GM23248 (cell line): ENCODE measurements around the gene ADAMTS15.

Experiments used
- EZH2 ChIP-seq: fragments of 200-600 bp; sonication (generic); IDR thresholded peaks from 2 replicates; pipeline ENCODE4 v1.6.1; 2018; ENCODE audit warnings: antibody characterized with exemption, mild to moderate bottlenecking; ENCODE audit not compliant: insufficient read depth, poor library complexity, severe bottlenecking
- EZH2phosphoT487 ChIP-seq: fragments of 200-600 bp; sonication (generic); IDR thresholded peaks from 2 replicates; pipeline ENCODE4 v1.6.1; 2018; ENCODE audit warnings: antibody characterized with exemption, moderate library complexity, mild to moderate bottlenecking, low read depth; ENCODE audit not compliant: insufficient read depth

DNA sequence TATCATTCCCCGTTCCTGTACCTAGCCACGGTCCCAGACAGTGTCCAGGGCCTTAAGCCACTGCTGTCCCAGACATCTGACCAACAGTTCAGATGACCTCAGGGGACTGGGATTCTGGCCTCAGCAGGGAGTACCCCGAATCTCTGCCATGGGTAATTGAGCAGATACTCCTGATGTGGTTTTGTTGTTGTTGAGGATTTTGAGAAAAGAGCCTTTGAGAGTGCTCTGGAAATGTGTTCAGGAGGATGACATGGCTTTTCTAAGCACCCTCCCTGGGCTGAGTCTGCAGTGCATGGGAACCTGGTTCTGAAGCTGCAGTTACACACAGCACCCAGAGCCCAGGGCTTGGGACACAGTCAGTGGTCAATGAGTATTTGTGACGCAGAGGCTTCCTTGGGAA is 30.4 kb downstream of the ADAMTS15 start:
- no peak for TF ChIP-seq EZH2
- no peak for TF ChIP-seq EZH2phosphoT487
